WTC11 (cell line): ENCODE data around the gene WSCD2.

Experiments used
- ATF3 ChIP-seq: sonication (generic); formaldehyde crosslinking; conservative IDR thresholded peaks from 2 replicates; pipeline ENCODE4 v1.8.1; 2022; ENCODE audit warnings: mild to moderate bottlenecking, missing genetic modification reagents
- CDX4 ChIP-seq: fragments of 250-450 bp; sonication (Bioruptor Pico); IDR thresholded peaks from 2 replicates; pipeline ENCODE4 v1.9.0; 2021; ENCODE audit warnings: moderate library complexity, mild to moderate bottlenecking, inconsistent platforms, borderline replicate concordance
- CREM ChIP-seq: sonication (generic); formaldehyde crosslinking; IDR thresholded peaks from 2 replicates; pipeline ENCODE4 v1.8.1; 2022; ENCODE audit warnings: mild to moderate bottlenecking, missing genetic modification reagents, moderate library complexity
- CTCF ChIP-seq: fragments of 200-600 bp; IDR thresholded peaks from 2 replicates; pipeline ENCODE4 v1.8.0; 2022; ENCODE audit warnings: antibody characterized with exemption
- MAX ChIP-seq: sonication (generic); formaldehyde crosslinking; IDR thresholded peaks from 2 replicates; pipeline ENCODE4 v1.8.0; 2022; ENCODE audit warnings: mild to moderate bottlenecking, missing genetic modification reagents
- TEAD1 ChIP-seq: sonication (generic); formaldehyde crosslinking; IDR thresholded peaks from 2 replicates; pipeline ENCODE4 v1.8.0; 2022; ENCODE audit warnings: mild to moderate bottlenecking, missing genetic modification reagents
- ZNF416 ChIP-seq: fragments of 250-450 bp; sonication (Bioruptor Pico); IDR thresholded peaks from 2 replicates; pipeline ENCODE4 v1.9.0; 2021; ENCODE audit warnings: mild to moderate bottlenecking, inconsistent platforms

- no peak for TF ChIP-seq CTCF
- no peak; the same call in 1 of the 2 replicates for TF ChIP-seq MAX (CRISPR knock-in tag)
- TF ChIP-seq ZNF416 (CRISPR knock-in tag): no peak
- no peak for TF ChIP-seq TEAD1
- TF ChIP-seq ATF3: no peak
- no peak for TF ChIP-seq CREM (CRISPR knock-in tag)
- TF ChIP-seq CDX4 (CRISPR knock-in tag): no peak
These were observed 669 bp upstream of the WSCD2 start for GRCh38 chr12:108128221-108129016.
